GM23338 (cell line): Measurements from ENCODE around the gene ADGRL1.
"Not testable (repeated sequence)": the region's sequence is repeated elsewhere in the genome, so short reads cannot be mapped to it uniquely, and the experiment has no call there.

Experiments used
- CREB1 ChIP-seq: fragments of 250-450 bp; sonication (Bioruptor Pico); IDR thresholded peaks from 2 replicates; pipeline ENCODE4 v1.5.0; 2020; ENCODE audit warnings: low read depth, mild to moderate bottlenecking, moderate library complexity
- EZH2 ChIP-seq: fragments of 200-600 bp; sonication (generic); IDR thresholded peaks from one replicate; pipeline ENCODE4 v1.8.0; 2017; ENCODE audit warnings: antibody characterized with exemption, mild to moderate bottlenecking, low read depth; ENCODE audit not compliant: unreplicated experiment
- EZH2phosphoT487 ChIP-seq: fragments of 200-600 bp; sonication (generic); IDR thresholded peaks from one replicate; pipeline ENCODE4 v1.8.1; 2018; ENCODE audit warnings: antibody characterized with exemption; ENCODE audit not compliant: unreplicated experiment
- JUNB ChIP-seq: IDR thresholded peaks from one replicate; pipeline ENCODE4 v1.6.1; 2016; ENCODE audit warnings: antibody characterized with exemption; ENCODE audit not compliant: unreplicated experiment
- NANOG ChIP-seq: IDR thresholded peaks from 2 replicates; pipeline ENCODE4 v1.6.1; 2016; ENCODE audit warnings: antibody characterized with exemption, borderline replicate concordance
- POLR2AphosphoS5 ChIP-seq: IDR thresholded peaks from 2 replicates; pipeline ENCODE4 v1.6.1; 2016; ENCODE audit warnings: antibody characterized with exemption, low read depth
- STAT1 ChIP-seq: IDR thresholded peaks from one replicate; pipeline ENCODE4 v1.6.1; 2016; ENCODE audit warnings: antibody characterized with exemption; ENCODE audit not compliant: unreplicated experiment
- ZNF114 ChIP-seq: fragments of 250-450 bp; sonication (Bioruptor Pico); IDR thresholded peaks from 2 replicates; pipeline ENCODE4 v1.5.0; 2020; ENCODE audit warnings: mild to moderate bottlenecking, moderate library complexity
- ZNF331 ChIP-seq: fragments of 250-450 bp; sonication (Bioruptor Pico); IDR thresholded peaks from 2 replicates; pipeline ENCODE4 v1.5.0; 2020; ENCODE audit warnings: low read depth, mild to moderate bottlenecking, moderate library complexity
- TF ChIP-seq, protein P1 (sequence below), 2 experiments: fragments of 200-600 bp in 1 of 2; sonication (generic) in 1 of 2; conservative IDR thresholded peaks; 2 replicates each; pipeline versions ENCODE4 v1.5.1 to v1.6.1; 2016 to 2017; ENCODE audit warnings: antibody characterized with exemption in 2 of 2, low read depth in 2 of 2, mild to moderate bottlenecking in 2 of 2, moderate library complexity in 1 of 2
- TF ChIP-seq, protein P2 (sequence below): IDR thresholded peaks from 2 replicates; pipeline ENCODE4 v1.6.1; 2016; ENCODE audit warnings: antibody characterized with exemption
- TF ChIP-seq, protein P3 (sequence below): IDR thresholded peaks from one replicate; pipeline ENCODE4 v1.6.1; 2018; ENCODE audit warnings: antibody characterized with exemption; ENCODE audit not compliant: unreplicated experiment
- TF ChIP-seq, protein P4 (sequence below): fragments of 250-450 bp; sonication (Bioruptor Pico); IDR thresholded peaks from 2 replicates; pipeline ENCODE4 v1.5.0; 2020; ENCODE audit warnings: mild to moderate bottlenecking, moderate library complexity

DNA sequence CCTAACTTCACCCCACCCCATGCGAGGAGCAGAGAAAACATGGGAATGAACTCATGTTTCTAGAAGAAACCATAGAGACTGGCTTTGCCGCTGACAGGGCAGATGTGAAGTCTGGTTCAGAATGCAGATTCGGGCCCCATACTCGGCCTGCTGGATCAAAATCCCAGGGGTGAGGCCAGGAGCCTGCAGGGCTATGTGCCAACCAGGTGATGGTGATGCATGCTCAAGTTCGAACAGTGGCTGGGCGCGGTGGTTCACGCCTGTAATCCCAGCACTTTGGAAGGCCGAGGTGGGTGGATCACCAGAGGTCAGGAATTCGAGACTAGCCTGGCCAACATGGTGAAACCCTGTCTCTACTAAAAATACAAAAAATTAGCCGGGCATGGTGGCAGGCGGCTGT, 24.8 kb downstream of the ADGRL1 start:
- TF ChIP-seq, protein P1, sequence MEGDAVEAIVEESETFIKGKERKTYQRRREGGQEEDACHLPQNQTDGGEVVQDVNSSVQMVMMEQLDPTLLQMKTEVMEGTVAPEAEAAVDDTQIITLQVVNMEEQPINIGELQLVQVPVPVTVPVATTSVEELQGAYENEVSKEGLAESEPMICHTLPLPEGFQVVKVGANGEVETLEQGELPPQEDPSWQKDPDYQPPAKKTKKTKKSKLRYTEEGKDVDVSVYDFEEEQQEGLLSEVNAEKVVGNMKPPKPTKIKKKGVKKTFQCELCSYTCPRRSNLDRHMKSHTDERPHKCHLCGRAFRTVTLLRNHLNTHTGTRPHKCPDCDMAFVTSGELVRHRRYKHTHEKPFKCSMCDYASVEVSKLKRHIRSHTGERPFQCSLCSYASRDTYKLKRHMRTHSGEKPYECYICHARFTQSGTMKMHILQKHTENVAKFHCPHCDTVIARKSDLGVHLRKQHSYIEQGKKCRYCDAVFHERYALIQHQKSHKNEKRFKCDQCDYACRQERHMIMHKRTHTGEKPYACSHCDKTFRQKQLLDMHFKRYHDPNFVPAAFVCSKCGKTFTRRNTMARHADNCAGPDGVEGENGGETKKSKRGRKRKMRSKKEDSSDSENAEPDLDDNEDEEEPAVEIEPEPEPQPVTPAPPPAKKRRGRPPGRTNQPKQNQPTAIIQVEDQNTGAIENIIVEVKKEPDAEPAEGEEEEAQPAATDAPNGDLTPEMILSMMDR (conservative IDR thresholded peaks at IDR 0.05; ENCODE audit: low read depth in 2 of 2): not testable (repeated sequence)
- TF ChIP-seq, protein P2, sequence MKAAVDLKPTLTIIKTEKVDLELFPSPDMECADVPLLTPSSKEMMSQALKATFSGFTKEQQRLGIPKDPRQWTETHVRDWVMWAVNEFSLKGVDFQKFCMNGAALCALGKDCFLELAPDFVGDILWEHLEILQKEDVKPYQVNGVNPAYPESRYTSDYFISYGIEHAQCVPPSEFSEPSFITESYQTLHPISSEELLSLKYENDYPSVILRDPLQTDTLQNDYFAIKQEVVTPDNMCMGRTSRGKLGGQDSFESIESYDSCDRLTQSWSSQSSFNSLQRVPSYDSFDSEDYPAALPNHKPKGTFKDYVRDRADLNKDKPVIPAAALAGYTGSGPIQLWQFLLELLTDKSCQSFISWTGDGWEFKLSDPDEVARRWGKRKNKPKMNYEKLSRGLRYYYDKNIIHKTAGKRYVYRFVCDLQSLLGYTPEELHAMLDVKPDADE: not testable (repeated sequence)
- not testable (repeated sequence) for TF ChIP-seq CREB1 (CRISPR knock-in tag); STAT1; ZNF114 (CRISPR knock-in tag); POLR2AphosphoS5; EZH2; EZH2phosphoT487; JUNB; ZNF331 (CRISPR knock-in tag); NANOG
- TF ChIP-seq, protein P3, sequence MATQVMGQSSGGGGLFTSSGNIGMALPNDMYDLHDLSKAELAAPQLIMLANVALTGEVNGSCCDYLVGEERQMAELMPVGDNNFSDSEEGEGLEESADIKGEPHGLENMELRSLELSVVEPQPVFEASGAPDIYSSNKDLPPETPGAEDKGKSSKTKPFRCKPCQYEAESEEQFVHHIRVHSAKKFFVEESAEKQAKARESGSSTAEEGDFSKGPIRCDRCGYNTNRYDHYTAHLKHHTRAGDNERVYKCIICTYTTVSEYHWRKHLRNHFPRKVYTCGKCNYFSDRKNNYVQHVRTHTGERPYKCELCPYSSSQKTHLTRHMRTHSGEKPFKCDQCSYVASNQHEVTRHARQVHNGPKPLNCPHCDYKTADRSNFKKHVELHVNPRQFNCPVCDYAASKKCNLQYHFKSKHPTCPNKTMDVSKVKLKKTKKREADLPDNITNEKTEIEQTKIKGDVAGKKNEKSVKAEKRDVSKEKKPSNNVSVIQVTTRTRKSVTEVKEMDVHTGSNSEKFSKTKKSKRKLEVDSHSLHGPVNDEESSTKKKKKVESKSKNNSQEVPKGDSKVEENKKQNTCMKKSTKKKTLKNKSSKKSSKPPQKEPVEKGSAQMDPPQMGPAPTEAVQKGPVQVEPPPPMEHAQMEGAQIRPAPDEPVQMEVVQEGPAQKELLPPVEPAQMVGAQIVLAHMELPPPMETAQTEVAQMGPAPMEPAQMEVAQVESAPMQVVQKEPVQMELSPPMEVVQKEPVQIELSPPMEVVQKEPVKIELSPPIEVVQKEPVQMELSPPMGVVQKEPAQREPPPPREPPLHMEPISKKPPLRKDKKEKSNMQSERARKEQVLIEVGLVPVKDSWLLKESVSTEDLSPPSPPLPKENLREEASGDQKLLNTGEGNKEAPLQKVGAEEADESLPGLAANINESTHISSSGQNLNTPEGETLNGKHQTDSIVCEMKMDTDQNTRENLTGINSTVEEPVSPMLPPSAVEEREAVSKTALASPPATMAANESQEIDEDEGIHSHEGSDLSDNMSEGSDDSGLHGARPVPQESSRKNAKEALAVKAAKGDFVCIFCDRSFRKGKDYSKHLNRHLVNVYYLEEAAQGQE: not testable (repeated sequence)
- TF ChIP-seq, protein P4, sequence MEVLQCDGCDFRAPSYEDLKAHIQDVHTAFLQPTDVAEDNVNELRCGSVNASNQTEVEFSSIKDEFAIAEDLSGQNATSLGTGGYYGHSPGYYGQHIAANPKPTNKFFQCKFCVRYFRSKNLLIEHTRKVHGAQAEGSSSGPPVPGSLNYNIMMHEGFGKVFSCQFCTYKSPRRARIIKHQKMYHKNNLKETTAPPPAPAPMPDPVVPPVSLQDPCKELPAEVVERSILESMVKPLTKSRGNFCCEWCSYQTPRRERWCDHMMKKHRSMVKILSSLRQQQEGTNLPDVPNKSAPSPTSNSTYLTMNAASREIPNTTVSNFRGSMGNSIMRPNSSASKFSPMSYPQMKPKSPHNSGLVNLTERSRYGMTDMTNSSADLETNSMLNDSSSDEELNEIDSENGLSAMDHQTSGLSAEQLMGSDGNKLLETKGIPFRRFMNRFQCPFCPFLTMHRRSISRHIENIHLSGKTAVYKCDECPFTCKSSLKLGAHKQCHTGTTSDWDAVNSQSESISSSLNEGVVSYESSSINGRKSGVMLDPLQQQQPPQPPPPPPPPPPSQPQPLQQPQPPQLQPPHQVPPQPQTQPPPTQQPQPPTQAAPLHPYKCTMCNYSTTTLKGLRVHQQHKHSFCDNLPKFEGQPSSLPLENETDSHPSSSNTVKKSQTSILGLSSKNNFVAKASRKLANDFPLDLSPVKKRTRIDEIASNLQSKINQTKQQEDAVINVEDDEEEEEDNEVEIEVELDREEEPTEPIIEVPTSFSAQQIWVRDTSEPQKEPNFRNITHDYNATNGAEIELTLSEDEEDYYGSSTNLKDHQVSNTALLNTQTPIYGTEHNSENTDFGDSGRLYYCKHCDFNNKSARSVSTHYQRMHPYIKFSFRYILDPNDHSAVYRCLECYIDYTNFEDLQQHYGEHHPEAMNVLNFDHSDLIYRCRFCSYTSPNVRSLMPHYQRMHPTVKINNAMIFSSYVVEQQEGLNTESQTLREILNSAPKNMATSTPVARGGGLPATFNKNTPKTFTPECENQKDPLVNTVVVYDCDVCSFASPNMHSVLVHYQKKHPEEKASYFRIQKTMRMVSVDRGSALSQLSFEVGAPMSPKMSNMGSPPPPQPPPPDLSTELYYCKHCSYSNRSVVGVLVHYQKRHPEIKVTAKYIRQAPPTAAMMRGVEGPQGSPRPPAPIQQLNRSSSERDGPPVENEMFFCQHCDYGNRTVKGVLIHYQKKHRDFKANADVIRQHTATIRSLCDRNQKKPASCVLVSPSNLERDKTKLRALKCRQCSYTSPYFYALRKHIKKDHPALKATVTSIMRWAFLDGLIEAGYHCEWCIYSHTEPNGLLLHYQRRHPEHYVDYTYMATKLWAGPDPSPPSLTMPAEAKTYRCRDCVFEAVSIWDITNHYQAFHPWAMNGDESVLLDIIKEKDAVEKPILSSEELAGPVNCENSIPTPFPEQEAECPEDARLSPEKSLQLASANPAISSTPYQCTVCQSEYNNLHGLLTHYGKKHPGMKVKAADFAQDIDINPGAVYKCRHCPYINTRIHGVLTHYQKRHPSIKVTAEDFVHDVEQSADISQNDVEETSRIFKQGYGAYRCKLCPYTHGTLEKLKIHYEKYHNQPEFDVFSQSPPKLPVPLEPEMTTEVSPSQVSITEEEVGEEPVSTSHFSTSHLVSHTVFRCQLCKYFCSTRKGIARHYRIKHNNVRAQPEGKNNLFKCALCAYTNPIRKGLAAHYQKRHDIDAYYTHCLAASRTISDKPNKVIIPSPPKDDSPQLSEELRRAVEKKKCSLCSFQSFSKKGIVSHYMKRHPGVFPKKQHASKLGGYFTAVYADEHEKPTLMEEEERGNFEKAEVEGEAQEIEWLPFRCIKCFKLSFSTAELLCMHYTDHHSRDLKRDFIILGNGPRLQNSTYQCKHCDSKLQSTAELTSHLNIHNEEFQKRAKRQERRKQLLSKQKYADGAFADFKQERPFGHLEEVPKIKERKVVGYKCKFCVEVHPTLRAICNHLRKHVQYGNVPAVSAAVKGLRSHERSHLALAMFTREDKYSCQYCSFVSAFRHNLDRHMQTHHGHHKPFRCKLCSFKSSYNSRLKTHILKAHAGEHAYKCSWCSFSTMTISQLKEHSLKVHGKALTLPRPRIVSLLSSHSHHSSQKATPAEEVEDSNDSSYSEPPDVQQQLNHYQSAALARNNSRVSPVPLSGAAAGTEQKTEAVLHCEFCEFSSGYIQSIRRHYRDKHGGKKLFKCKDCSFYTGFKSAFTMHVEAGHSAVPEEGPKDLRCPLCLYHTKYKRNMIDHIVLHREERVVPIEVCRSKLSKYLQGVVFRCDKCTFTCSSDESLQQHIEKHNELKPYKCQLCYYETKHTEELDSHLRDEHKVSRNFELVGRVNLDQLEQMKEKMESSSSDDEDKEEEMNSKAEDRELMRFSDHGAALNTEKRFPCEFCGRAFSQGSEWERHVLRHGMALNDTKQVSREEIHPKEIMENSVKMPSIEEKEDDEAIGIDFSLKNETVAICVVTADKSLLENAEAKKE (CRISPR knock-in tag): not testable (repeated sequence)
